AG04449 (cell line): ENCODE data around the gene CASQ2.

ENCODE experiments used
- CTCF ChIA-PET: fragments of 350-600 bp; formaldehyde crosslinking; extraction: SDS; loops from one replicate; lab custom pipeline; 2021; ENCODE audit warnings: antibody characterized with exemption; lab: Yijun Ruan, JAX
- POLR2A ChIA-PET: fragments of 400-600, 350-600 bp; formaldehyde crosslinking; extraction: SDS; loops from one replicate; lab custom pipeline; 2020; ENCODE audit warnings: antibody characterized with exemption, inconsistent platforms; lab: Yijun Ruan, JAX
- DNase-seq: peaks from one replicate; pipeline ENCODE4 v3.0.0-alpha.2; 2010; ENCODE audit warnings: low read depth, low spot score
- H3K4me3 ChIP-seq: 2 replicates; pipeline ENCODE4 v1.5.1; 2011; ENCODE audit warnings: low read depth, mild to moderate bottlenecking, control low read depth, low read length
- CTCF ChIP-seq: IDR thresholded peaks from one replicate; pipeline ENCODE4 v1.5.1; 2011; ENCODE audit warnings: mild to moderate bottlenecking, moderate library complexity, low read length, control low read depth, inconsistent platforms; ENCODE audit not compliant: insufficient read depth; ENCODE audit errors: missing control alignments

The CASQ2 gene

GRCh38 chr1:115809847-115810246 lies 41.3 kb upstream of the CASQ2 start:
- ChIA-PET CTCF (interaction anchor here (0.9 to 3.7 kb wide), 4 partner anchors 9 to 211 kb away, joined by 3 to 26 read pairs (median 6); no protein-coding TSS in a partner anchor), POLR2A (no interaction called here)
- TF ChIP-seq CTCF: no peak
- no peak overlapping the region for H3K4me3 ChIP-seq
- no peak for DNase-seq

GRCh38 chr1:115809076-115809475 lies 40.6 kb upstream of the CASQ2 start:
- DNase-seq: no peak
- ChIA-PET CTCF (interaction anchor here (0.7 to 3.7 kb wide), 7 partner anchors 9 to 690 kb away, joined by 3 to 26 read pairs (median 3); no protein-coding TSS in a partner anchor), POLR2A (interaction anchor here (0.5 kb wide), 1 partner anchor 30 kb away, joined by 3 read pairs; no protein-coding TSS in a partner anchor)
- no peak for TF ChIP-seq CTCF
- no peak overlapping the region for H3K4me3 ChIP-seq

- ChIA-PET POLR2A (no interaction called here), CTCF (interaction anchor here (0.6 to 2.2 kb wide), 10 partner anchors 9 to 692 kb away, joined by 3 to 24 read pairs (median 4); no protein-coding TSS in a partner anchor)
- peak; percentile 75 for TF ChIP-seq CTCF
- H3K4me3 ChIP-seq: no peak overlapping the region
- DNase-seq: peak; percentile 9
Measured at GRCh38 chr1:115807723-115808122, 39.2 kb upstream of the CASQ2 start.

GRCh38 chr1:115805597-115805996 lies 37.1 kb upstream of the CASQ2 start:
- no peak for DNase-seq
- H3K4me3 ChIP-seq: no peak overlapping the region
- CTCF ChIA-PET: interaction anchor here (1.1 to 3.0 kb wide), 3 partner anchors 176 to 333 kb away, joined by 3 to 24 read pairs (median 18); no protein-coding TSS in a partner anchor
- POLR2A ChIA-PET: no interaction called here
- TF ChIP-seq CTCF: no peak

GRCh38 chr1:115802416-115802815 lies 33.9 kb upstream of the CASQ2 start:
- DNase-seq: no peak
- TF ChIP-seq CTCF: no peak
- CTCF ChIA-PET: interaction anchor here (1.2 to 3.0 kb wide), 2 partner anchors 179 to 218 kb away, joined by 3 to 18 read pairs; no protein-coding TSS in a partner anchor
- POLR2A ChIA-PET: no interaction called here
- no peak overlapping the region for H3K4me3 ChIP-seq

- ChIA-PET POLR2A (no interaction called here), CTCF (interaction anchor here (0.7 to 1.2 kb wide), 2 partner anchors 62 to 184 kb away, joined by 3 read pairs; no protein-coding TSS in a partner anchor)
- no peak overlapping the region for H3K4me3 ChIP-seq
- no peak for TF ChIP-seq CTCF
- no peak for DNase-seq
Measured at GRCh38 chr1:115797486-115797885, 29.0 kb upstream of the CASQ2 start.
